ENCODE data around the gene ZNF45. TPM values are rescaled to one million over a fixed set of nuclear protein-coding genes. Genes with fewer than 3 reads are reported as not detected.
"Not testable (repeated sequence)": the region's sequence is repeated elsewhere in the genome, so short reads cannot be mapped to it uniquely, and the experiment has no call there.

Gene ZNF45
- total RNA-seq, 4 donors from 2014 or later, result 2.8 to 7.7 (median 4.0) TPM

GRCh38 chr19:43872547-43873336 lies 62.3 kb downstream of the ZNF45 start:
- in situ Hi-C loops (cut with MboI; ENCODE audit: low sequenced_read_pairs in 4 of 4), result no loop called here
- peaks cover 3 to 38% of the 10 kb centered on the region in 2 donors for H3K36me3 ChIP-seq
- H3K27me3 ChIP-seq, result no peaks in the 10 kb centered on the region
- H3K9me3 ChIP-seq, result peaks cover 12 to 64% (median 37%) of the 10 kb centered on the region in 3 donors
- peak overlapping the region in 1 of 4 donors; percentile 32 for H3K4me3 ChIP-seq
- intact Hi-C loops (cut with DNase I; ENCODE audit: low total_unique reads), result no loop called here
- no peak for DNase-seq
- no peak for ATAC-seq
- TF ChIP-seq CTCF (IDR thresholded peaks at IDR 0.05 in 4 of 5, conservative IDR thresholded peaks at IDR 0.05 in 1 of 5), result no peak
- TF ChIP-seq POLR2A (IDR thresholded peaks at IDR 0.05), result no peak
- H3K4me1 ChIP-seq, result no peaks in the 10 kb centered on the region
- no peak overlapping the region for H3K27ac ChIP-seq

GRCh38 chr19:43866923-43867322 lies 68.2 kb downstream of the ZNF45 start:
- H3K4me1 ChIP-seq; in situ Hi-C loops (cut with MboI; ENCODE audit: low sequenced_read_pairs in 4 of 4); DNase-seq; H3K27ac ChIP-seq; ATAC-seq; intact Hi-C loops (cut with DNase I; ENCODE audit: low total_unique reads); H3K27me3 ChIP-seq: not testable (repeated sequence)
- Histone ChIP-seq H3K36me3 (peaks cover 3 to 12% of the 10 kb centered on the region in 2 donors), H3K4me3 (peak overlapping the region in 1 of 4 donors; percentile 45), H3K9me3 (peaks cover 20 to 52% (median 36%) of the 10 kb centered on the region in 3 donors)

Other genes with a start within 250 kb of the ZNF45 start
- gene IRGC, start 219.2 kb downstream of the ZNF45 start, total RNA-seq, result not detected
- gene SMG9, start 180.3 kb downstream of the ZNF45 start, total RNA-seq, result 1 to 10 TPM; 4.5 to 9.1 (median 7.1) TPM
- gene KCNN4, start 154.3 kb downstream of the ZNF45 start, total RNA-seq, result 1 to 10 TPM in 3 of 4 donors, not detected in 1; 1.1 to 4.1 (median 1.7) TPM
- 1 to 10 TPM in 1 of 4 donors, under 1 TPM in 1, not detected in 2; 0.35 to 1.4 TPM for gene LYPD5, start 132.8 kb downstream of the ZNF45 start, total RNA-seq
- 1 to 10 TPM; 1.4 to 7.3 (median 2.1) TPM for gene ZNF283, start 108.0 kb downstream of the ZNF45 start, total RNA-seq
- under 1 TPM; 0.29 to 0.87 (median 0.49) TPM for gene ZNF404, start 51.3 kb downstream of the ZNF45 start, total RNA-seq
- gene ZNF221, start 15.9 kb upstream of the ZNF45 start, total RNA-seq, result 10 to 100 TPM in 1 of 4 donors, 1 to 10 TPM in 1, under 1 TPM in 2; 0.76 to 15.3 (median 0.96) TPM
- gene ZNF155, start 48.9 kb upstream of the ZNF45 start, total RNA-seq, result 1 to 10 TPM in 3 of 4 donors, under 1 TPM in 1; 0.97 to 2.0 (median 1.6) TPM
- gene ZNF230, start 67.7 kb upstream of the ZNF45 start, total RNA-seq, result 1 to 10 TPM in 2 of 4 donors, under 1 TPM in 1, not detected in 1; 0.78 to 4.5 (median 4.5) TPM
- gene ZNF222, start 90.1 kb upstream of the ZNF45 start, total RNA-seq, result 1 to 10 TPM in 3 of 4 donors, under 1 TPM in 1; 0.56 to 1.6 (median 1.1) TPM
- 1 to 10 TPM in 1 of 4 donors, under 1 TPM in 2, not detected in 1; 0.56 to 3.0 (median 0.91) TPM for gene ZNF223, start 116.8 kb upstream of the ZNF45 start, total RNA-seq
- gene ZNF284, start 136.9 kb upstream of the ZNF45 start, total RNA-seq, result 1 to 10 TPM in 1 of 4 donors, under 1 TPM in 3; 0.38 to 1.3 (median 0.63) TPM
- 10 to 100 TPM in 1 of 4 donors, 1 to 10 TPM in 3; 4.9 to 14.1 (median 6.9) TPM for gene ZNF224, start 159.1 kb upstream of the ZNF45 start, total RNA-seq
- 1 to 10 TPM in 3 of 4 donors, under 1 TPM in 1; 0.75 to 1.4 (median 1.1) TPM for gene ZNF225, start 178.1 kb upstream of the ZNF45 start, total RNA-seq
- 1 to 10 TPM; 2.2 to 3.5 (median 2.9) TPM for gene ZNF234, start 206.3 kb upstream of the ZNF45 start, total RNA-seq
- gene ZNF226, start 229.8 kb upstream of the ZNF45 start, total RNA-seq, result 1 to 10 TPM; 3.2 to 6.9 (median 3.8) TPM